Hematopoietic multipotent progenitor cell treated with erythropoietin and hydrocortisone succinate and interleukin-3 and kit ligand, for 4 days (in vitro differentiated cells): ENCODE measurements around the gene TFAP2B.

Experiments used
- DNase-seq: peaks from one replicate; pipeline ENCODE4 v3.0.0-alpha.2; 2015

The TFAP2B gene

GRCh38 chr6:50818673-50819072, at the start of gene TFAP2B:
TFAP2B (plus strand) TSS chr6:50818871; CDS start chr6:50818892, 21 bp downstream.
- no peak for DNase-seq

- DNase-seq = no peak
These were observed 40.0 kb upstream of the TFAP2B start for GRCh38 chr6:50778696-50779095.

- no peak for DNase-seq
These were observed 38.3 kb upstream of the TFAP2B start for GRCh38 chr6:50780382-50780781.

GRCh38 chr6:50785921-50786320, 32.8 kb upstream of the TFAP2B start:
- no peak for DNase-seq

GRCh38 chr6:50791900-50792508, 26.7 kb upstream of the TFAP2B start:
- peak; percentile 71 for DNase-seq

DNA sequence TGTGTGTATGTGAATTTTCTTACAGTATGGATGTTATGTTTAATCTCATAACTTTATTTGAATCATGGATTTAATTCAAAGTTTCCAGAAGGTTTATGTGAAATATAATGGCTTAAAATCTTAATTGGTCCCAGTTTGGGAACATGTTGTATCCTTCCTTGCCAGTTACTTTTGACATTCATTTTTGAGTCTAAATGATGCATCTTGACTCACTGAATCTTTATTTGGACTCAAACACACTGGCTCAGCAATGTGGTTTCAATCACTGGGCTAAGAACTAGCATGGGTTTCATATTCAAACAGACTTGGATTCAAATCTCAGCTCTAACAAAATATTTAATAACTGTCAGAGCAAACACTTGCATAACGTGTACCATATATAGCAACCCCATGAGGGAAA, 25.9 kb upstream of the TFAP2B start:
- no peak for DNase-seq

DNA sequence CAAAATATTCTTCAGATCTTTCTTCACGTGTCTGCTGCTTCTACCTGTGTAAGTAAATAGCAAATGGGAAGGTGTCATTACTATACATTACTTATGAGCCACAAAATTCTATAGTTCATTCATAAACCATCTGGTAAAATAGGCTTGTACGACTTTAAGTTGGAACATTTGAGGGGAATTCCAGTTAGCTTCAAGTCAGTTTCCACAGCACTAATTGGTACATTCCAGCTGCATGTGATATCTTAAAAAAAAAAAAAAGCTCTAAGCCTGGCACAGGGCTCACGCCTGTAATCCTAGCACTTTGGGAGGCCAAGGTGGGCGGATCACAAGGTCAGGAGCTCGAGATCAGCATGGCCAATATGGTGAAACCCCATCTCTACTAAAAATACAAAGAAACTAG, 23.1 kb upstream of the TFAP2B start:
- DNase-seq = no peak

GRCh38 chr6:50804283-50804682, 14.4 kb upstream of the TFAP2B start:
- DNase-seq = no peak

DNA sequence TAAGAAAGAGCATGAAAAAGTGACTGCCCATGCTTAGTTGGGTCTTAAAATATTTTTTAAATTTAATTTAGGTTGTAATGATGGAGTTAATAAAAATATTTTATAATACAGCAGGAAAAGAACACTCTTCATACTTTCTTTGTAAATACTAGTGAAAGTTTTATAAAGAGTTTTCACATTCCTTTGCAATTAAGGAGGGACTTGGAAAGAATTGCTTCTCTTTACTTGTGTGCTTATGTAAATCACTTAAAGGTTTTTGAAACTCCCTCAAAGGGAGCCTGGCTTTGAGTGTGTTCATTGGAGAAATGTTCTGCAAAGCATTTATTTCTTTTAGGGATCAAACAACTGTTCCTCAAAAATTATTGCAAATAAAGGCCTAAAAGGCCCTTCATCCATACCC, 11.6 kb upstream of the TFAP2B start:
- no peak for DNase-seq

DNA sequence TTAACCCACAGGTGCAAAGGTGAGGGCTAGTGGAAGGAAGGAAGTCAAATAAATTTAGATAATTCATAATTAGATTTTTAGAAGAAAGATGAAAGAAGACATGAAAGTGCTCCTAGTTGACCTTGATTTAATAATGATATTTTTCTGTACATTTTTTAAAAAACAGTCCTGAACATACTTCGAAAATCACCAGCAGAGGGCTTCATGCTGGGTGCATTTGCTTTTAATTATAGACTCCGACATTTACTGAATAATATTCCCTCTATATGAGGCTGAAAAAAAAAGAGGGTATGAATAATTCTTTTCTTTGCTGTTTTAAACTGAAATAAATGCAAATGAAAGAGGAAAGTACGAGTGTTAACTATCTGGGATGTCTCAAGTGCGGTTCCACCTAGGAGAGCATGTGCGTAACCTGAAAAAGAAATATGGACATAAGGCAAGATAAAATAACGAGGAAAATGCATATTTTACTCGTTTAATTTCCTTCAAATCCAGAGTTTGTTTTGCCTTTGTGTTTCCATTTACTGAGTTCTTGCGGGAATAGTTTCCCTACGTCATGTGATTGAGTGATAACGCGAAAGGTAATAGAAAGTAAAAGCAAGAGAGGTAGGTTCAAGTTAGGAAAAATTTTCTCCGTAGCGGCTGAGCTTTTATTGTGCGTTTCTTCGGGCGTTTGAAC, 3.1 kb upstream of the TFAP2B start:
- DNase-seq = peak; percentile 50

- peak; percentile 87 for DNase-seq
These were observed 2.5 kb upstream of the TFAP2B start for GRCh38 chr6:50816115-50816675.

GRCh38 chr6:50816947-50817645, 1.6 kb upstream of the TFAP2B start:
- no peak for DNase-seq

GRCh38 chr6:50817646-50817950, 1.1 kb upstream of the TFAP2B start:
- no peak for DNase-seq

GRCh38 chr6:50818020-50818419, 651 bp upstream of the TFAP2B start:
- no peak for DNase-seq

DNA sequence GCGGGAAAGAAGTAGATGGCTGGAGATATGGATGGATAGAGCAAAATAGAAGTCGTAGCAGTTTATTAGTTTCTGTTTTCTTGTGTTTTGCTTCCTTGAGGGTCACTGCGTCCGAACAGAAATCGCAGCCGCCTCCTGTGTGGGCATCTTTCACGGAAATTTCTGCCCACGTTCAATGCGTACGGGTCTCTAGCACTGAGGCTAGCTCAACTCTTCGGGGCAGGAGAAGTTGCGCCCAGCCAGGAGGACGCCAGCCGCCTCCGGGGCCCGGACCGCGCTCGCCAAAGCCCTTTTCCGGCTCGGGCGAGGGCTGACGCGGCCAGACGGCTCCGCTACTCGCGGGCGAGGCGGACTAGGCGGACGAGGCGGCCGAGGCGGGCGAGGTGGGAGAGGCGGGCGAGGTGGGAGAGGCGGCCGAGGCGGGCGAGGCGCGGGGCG, 814 bp downstream of the TFAP2B start:
- DNase-seq = peak; percentile 20

- no peak for DNase-seq
These were observed 1.5 kb downstream of the TFAP2B start for GRCh38 chr6:50819904-50820868.

- DNase-seq = no peak
These were observed 2.2 kb downstream of the TFAP2B start for GRCh38 chr6:50820869-50821264.

- DNase-seq = no peak
These were observed 2.9 kb downstream of the TFAP2B start for GRCh38 chr6:50821441-50822077.

- no peak for DNase-seq
These were observed 3.4 kb downstream of the TFAP2B start for GRCh38 chr6:50822078-50822476.

DNA sequence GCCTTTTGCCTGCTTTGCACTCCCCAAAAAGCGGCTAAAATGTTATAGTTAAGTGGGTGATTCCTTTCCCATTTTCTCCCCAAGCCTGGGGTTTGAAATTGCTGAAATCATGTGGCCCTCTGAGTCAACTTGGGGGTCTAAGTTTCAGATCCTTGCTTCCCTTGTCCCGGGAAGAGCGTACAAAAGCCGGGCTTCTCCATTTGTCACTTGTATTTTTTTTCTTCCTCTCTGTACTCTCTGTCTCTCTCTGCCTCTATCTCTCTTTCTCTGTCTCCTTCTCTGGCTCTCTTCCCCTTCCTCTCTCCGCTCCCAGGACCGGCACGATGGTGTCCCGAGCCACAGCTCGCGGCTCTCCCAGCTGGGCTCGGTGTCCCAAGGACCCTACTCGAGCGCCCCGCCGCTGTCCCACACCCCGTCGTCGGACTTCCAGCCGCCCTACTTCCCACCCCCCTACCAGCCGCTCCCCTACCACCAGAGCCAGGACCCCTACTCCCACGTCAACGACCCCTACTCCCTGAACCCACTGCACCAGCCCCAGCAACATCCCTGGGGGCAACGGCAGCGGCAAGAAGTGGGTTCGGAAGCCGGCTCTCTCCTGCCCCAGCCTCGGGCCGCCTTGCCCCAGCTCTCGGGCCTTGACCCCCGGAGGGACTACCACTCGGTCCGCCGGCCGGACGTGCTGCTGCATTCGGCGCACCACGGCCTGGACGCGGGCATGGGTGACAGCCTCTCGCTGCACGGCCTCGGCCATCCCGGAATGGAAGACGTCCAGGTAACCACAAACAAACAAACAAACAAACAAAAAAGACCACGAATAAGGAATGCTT, 4.6 kb downstream of the TFAP2B start:
- DNase-seq = no peak

DNA sequence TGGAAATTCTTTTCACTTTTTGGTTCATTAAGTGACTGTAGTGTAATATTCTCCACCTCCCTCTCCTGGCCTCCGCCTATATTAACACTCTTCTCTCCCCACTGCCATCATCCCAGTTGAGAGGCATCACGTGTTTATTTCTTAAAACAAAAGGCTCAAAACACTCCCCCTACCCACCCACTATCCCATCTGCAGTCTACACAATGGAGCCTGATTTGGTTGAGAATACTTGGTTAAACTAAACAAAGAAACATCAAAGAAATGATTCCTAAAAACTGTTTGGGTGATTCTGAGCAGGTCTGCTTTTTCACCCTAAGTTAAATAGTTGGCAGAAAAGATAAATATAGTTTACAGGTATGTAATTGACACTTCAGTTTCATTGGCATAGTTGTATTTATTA, 5.9 kb downstream of the TFAP2B start:
- DNase-seq = no peak
